ENCODE measurements around the gene PCTP.

Gene PCTP

GRCh38 chr17:55709440-55709839 is 41.4 kb upstream of the PCTP start:
- TF ChIP-seq CTCF (IDR thresholded peaks at IDR 0.05; ENCODE audit: low read depth, low read length, missing control alignments) = no peak
- H3K4me3 ChIP-seq (replicated peaks; ENCODE audit: low read depth, low read length) = no peak overlapping the region
- DNase-seq (ENCODE audit: extremely low read depth, low read depth) = no peak

- DNase-seq (ENCODE audit: extremely low read depth, low read depth) = no peak
- H3K4me3 ChIP-seq (replicated peaks; ENCODE audit: low read depth, low read length) = no peak overlapping the region
- TF ChIP-seq CTCF (IDR thresholded peaks at IDR 0.05; ENCODE audit: low read depth, low read length, missing control alignments) = no peak
Observed at GRCh38 chr17:55709984-55710383, 40.9 kb upstream of the PCTP start.

GRCh38 chr17:55710410-55710809 is 40.4 kb upstream of the PCTP start:
- no peak for DNase-seq (ENCODE audit: extremely low read depth, low read depth)
- no peak overlapping the region for H3K4me3 ChIP-seq (replicated peaks; ENCODE audit: low read depth, low read length)
- TF ChIP-seq CTCF (IDR thresholded peaks at IDR 0.05; ENCODE audit: low read depth, low read length, missing control alignments) = no peak

GRCh38 chr17:55710829-55711496 is 39.9 kb upstream of the PCTP start:
- no peak for TF ChIP-seq CTCF (IDR thresholded peaks at IDR 0.05; ENCODE audit: low read depth, low read length, missing control alignments)
- DNase-seq (ENCODE audit: extremely low read depth, low read depth) = no peak
- no peak overlapping the region for H3K4me3 ChIP-seq (replicated peaks; ENCODE audit: low read depth, low read length)

- no peak for TF ChIP-seq CTCF (IDR thresholded peaks at IDR 0.05; ENCODE audit: low read depth, low read length, missing control alignments)
- no peak for DNase-seq (ENCODE audit: extremely low read depth, low read depth)
- no peak overlapping the region for H3K4me3 ChIP-seq (replicated peaks; ENCODE audit: low read depth, low read length)
Observed at GRCh38 chr17:55717432-55717831, 33.4 kb upstream of the PCTP start.

GRCh38 chr17:55717898-55718735 is 32.7 kb upstream of the PCTP start:
- DNase-seq (ENCODE audit: extremely low read depth, low read depth) = no peak
- peak; percentile 82 for TF ChIP-seq CTCF (IDR thresholded peaks at IDR 0.05; ENCODE audit: low read depth, low read length, missing control alignments)
- no peak overlapping the region for H3K4me3 ChIP-seq (replicated peaks; ENCODE audit: low read depth, low read length)
